ENCODE data around the gene NPIPA2.
"Not testable (repeated sequence)": the region's sequence is repeated elsewhere in the genome, so short reads cannot be mapped to it uniquely, and the experiment has no call there.

Gene NPIPA2

GRCh38 chr16:14742273-14743128 lies at the start of gene NPIPA2:
Gene NPIPA2 (plus strand): TSS chr16:14742533. CDS start chr16:14748066, 5,533 bp downstream.
- DNase-seq (ENCODE audit: low spot score) = not testable (repeated sequence)

GRCh38 chr16:14694129-14694528 lies 48.2 kb upstream of the NPIPA2 start, which contains the start of gene PLA2G10:
Gene PLA2G10 (minus strand): TSS chr16:14694308. CDS start chr16:14694229, 79 bp downstream.
- not testable (repeated sequence) for DNase-seq (ENCODE audit: low spot score)

- DNase-seq (ENCODE audit: low spot score) = not testable (repeated sequence)
These were observed 40.5 kb upstream of the NPIPA2 start for GRCh38 chr16:14701859-14702258.

GRCh38 chr16:14702672-14703071 lies 39.7 kb upstream of the NPIPA2 start:
- DNase-seq (ENCODE audit: low spot score) = not testable (repeated sequence)

DNA sequence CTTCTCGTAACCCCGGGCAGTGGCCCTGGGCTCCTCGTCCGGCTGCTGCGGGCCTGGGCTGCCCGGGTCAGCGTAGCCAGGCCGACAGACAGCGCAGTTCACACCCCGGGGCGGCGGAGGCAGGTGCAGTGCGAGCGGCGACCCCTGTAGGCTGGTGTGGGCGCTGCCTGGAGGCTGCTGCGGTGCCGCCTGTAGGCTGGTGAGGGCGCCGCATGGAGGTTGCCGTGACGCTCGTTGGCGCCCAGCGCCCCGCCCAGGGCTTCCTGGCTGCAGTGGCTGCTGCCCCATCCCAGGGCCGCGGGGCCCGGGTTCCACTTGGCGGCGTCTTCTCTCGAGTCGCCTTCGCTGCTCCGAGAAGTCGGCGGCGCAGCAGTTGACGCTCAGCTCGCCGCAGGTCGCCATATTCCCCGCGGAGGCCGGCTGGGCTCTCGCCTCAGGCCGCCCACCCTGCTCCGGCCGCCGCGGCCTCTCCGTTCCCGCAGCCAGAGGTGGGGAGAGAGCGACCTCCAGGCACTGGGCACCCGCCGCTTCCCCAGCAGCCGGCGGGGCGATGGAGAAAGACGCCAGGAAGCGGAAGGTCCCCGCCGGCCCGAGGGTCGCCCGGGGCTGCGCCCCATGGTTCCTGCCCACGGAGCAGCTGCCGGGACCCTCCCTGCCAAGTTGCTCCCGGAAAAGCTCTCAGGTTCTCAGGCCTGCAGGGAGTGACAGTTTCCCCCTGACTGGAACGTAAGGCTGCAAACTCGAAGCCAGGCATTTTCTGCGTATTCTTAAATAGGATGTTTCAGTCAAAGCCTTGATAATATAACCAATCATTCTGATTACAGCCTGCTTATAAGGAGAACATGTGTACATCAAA lies 38.9 kb upstream of the NPIPA2 start, which contains the start of gene NPIPA3:
Gene NPIPA3 (plus strand): TSS at position 256 of the 856 bp plus-strand sequence. CDS start 5,533 bp downstream, outside the sequence.
- DNase-seq (ENCODE audit: low spot score) = not testable (repeated sequence)

GRCh38 chr16:14733233-14733632 lies 9.1 kb upstream of the NPIPA2 start:
- not testable (repeated sequence) for DNase-seq (ENCODE audit: low spot score)

DNA sequence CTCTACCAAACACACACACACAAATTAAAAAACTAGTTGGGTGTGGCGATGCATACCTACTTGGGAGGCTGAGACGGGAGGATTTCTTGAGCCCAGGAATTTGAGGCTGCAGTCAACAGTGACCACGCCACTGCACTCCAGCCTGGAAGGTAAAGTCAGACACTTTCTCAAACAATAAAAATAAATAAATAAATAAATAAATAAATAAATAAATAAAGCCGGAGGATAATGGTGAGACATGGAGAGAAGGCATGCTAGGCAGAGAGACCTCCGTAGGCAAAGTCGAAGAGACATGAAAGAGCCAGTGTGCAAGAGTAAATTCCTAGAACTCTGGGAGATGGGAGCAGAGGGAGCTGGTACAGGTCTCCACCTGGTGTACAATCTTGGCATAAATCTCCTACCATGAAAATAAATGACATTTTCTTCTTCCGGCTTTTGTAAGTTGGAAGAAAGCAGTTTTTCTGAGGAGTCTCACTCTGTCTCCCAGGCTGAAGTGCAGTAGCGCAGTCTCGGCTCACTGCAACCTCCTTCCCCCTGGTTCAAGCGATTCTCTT lies 1.4 kb upstream of the NPIPA2 start:
- DNase-seq (ENCODE audit: low spot score) = not testable (repeated sequence)

GRCh38 chr16:14741794-14742193 lies 539 bp upstream of the NPIPA2 start:
- not testable (repeated sequence) for DNase-seq (ENCODE audit: low spot score)

- DNase-seq (ENCODE audit: low spot score) = not testable (repeated sequence)
These were observed 31.3 kb downstream of the NPIPA2 start for GRCh38 chr16:14773654-14774053.

- not testable (repeated sequence) for DNase-seq (ENCODE audit: low spot score)
These were observed 33.3 kb downstream of the NPIPA2 start for GRCh38 chr16:14775624-14776023.

- DNase-seq (ENCODE audit: low spot score) = not testable (repeated sequence)
These were observed 34.4 kb downstream of the NPIPA2 start for GRCh38 chr16:14776763-14777162.

- DNase-seq (ENCODE audit: low spot score) = not testable (repeated sequence)
These were observed 37.1 kb downstream of the NPIPA2 start for GRCh38 chr16:14779368-14779877.

GRCh38 chr16:14786180-14786579 lies 43.8 kb downstream of the NPIPA2 start:
- not testable (repeated sequence) for DNase-seq (ENCODE audit: low spot score)

- not testable (repeated sequence) for DNase-seq (ENCODE audit: low spot score)
These were observed 47.2 kb downstream of the NPIPA2 start for GRCh38 chr16:14789577-14789976.

DNA sequence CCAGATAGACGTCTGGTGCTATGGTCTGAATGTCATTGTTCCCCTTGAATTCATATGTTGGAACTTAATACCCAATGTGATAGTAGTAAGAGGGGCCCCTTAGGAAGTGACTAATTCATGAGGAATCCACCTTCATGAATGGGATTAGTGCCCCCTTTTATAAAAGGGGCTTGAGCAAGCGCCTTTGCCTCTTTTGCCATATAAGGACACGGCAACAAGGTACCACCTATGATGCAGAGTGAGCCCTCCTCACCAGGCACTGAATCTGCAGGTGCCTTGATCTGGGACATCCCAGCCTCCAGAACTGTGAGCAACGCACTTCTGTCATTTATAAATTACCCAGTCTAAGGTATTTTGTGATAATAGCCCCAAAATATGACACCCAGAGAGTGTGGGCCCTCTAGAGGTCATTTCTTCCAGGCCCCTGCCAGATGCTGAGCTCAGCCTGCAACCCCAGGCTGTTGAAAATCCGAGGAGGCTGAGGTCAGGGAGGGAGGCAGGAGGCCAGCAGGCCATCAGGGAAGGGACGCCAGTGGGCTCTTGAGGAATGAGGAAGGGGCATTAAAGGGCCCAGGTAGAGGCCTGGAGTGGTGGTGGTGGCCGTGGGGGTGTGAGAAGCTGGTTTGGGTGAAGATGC lies 48.1 kb downstream of the NPIPA2 start:
- not testable (repeated sequence) for DNase-seq (ENCODE audit: low spot score)

DNA sequence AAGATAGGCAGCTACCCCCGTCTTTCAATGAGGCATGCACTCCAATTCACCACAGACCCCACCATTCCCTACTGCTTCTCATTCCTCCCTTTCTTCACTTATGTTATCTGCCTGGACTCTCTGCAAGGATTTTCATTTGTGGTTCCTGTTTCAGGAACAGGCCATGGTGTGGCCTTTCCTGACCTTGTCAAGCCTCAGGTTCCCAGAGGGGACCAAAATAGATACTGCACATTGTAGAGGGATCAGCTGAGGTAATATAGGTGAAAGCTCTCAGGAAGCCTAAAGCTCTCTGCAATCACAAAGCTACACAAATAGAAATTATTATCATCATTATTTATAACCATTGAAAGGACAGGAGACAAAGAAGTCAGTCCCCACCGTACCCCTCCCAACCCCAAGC lies 50.6 kb downstream of the NPIPA2 start:
- DNase-seq (ENCODE audit: low spot score) = not testable (repeated sequence)

DNA sequence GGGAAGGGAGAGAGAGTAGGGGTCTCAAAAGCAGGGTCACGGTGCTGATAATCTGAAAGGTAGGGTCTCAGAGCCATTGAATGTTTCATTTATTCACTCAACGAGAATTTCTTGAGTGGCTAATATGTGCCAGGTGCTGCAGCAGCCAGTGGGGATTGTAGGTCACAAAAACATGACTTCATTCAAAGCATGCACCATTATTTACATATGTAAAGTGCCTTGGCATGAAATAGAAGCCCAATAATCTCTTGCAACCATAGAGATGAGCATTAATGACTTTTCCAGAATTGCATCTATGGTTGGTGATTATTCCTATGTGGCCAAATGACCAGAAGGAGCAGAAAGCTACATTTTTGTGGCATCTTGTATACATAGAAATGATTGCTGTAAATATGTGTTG lies 55.2 kb downstream of the NPIPA2 start:
- DNase-seq (ENCODE audit: low spot score) = not testable (repeated sequence)

DNA sequence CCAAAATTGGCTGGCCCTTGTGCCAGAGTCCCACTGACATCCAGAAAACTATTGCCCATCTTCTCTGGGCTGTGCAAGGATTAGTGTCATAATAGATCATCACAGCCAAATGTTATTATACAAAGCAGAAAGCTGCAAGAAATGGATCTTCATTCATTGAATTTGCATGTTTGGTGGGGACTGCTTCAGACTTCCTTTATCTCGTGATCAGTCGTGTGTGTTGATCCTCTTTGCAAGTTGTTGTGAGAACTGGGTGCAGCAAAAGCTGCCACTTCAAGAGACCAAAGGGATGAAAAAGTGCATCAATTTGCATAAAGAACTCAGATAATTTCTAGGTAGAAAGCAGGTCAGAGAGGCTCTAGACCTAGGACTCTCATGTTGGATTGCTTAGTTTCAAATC lies 61.2 kb downstream of the NPIPA2 start:
- not testable (repeated sequence) for DNase-seq (ENCODE audit: low spot score)

DNA sequence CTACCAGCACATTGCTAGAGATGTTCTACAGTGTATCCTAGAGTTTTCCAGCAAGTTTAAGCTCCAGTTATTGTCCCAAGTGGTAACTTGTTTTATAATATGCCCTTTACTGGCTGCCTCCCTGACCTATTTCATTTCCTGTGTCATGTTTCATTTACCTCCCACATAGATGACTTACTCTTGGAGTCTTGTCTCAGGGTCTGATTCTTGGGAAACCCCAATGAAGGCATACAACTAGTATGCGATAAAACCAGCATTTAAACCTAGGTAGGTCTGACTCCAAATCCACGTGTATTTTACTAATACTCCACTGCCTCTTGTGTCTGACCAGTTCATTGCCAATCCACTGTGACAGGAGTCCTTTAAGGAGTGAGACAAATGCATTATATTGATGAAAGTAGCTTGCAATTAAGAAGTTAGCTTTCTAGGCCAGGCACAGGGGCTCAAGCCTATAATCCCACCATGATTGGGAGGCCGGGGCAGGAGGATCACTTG lies 64.9 kb downstream of the NPIPA2 start:
- not testable (repeated sequence) for DNase-seq (ENCODE audit: low spot score)

GRCh38 chr16:14813890-14814289 lies 71.6 kb downstream of the NPIPA2 start:
- not testable (repeated sequence) for DNase-seq (ENCODE audit: low spot score)

All from germinal center (tissue), 1 donor.